Adrenal gland (tissue), 12 donors: Measurements from ENCODE around the gene GPR171. TPM values are rescaled to one million over a fixed set of nuclear protein-coding genes. Genes with fewer than 3 reads are reported as not detected.

ENCODE experiments used
- DNase-seq, 7 donors: peaks; one replicate each; pipeline ENCODE4 v3.0.0-alpha.2; 2019 to 2020
- H3K27ac ChIP-seq, 5 donors: fragments of 200-600 bp; sonication (generic) in 4 of 5; 1 replicate in 3 of 5; 2 replicates in 2 of 5; pipeline versions ENCODE4 v1.5.1 to v1.8.0; 2016 to 2020; ENCODE audit warnings: mild to moderate bottlenecking in 1 of 5
- H3K27me3 ChIP-seq: fragments of 200-600 bp; 2 replicates; pipeline ENCODE4 v1.8.0; 2021
- H3K36me3 ChIP-seq, 2 donors: fragments of 200-600 bp; replicated peaks in 1 of 2; 1 replicate in 1 of 2; 2 replicates in 1 of 2; pipeline versions ENCODE4 v1.5.1 to v1.8.0; 2018 to 2022
- H3K4me1 ChIP-seq, 2 donors: fragments of 200-600 bp; replicated peaks in 1 of 2; 1 replicate in 1 of 2; 2 replicates in 1 of 2; pipeline versions ENCODE4 v1.5.1 to v1.8.0; 2018 to 2021
- H3K4me3 ChIP-seq, 4 donors: fragments of 200-600 bp; sonication (generic) in 3 of 4; one replicate each; pipeline ENCODE4 v1.5.1; 2016 to 2018
- H3K9me3 ChIP-seq, 3 donors: fragments of 200-600 bp; sonication (generic) in 1 of 3; replicated peaks in 1 of 3; 1 replicate in 2 of 3; 2 replicates in 1 of 3; pipeline versions ENCODE4 v1.5.1 to v1.8.0; 2016 to 2021
- POLR2A ChIP-seq, 2 donors: fragments of 450-650 bp; IDR thresholded peaks; one replicate each; pipeline ENCODE4 v1.6.1; 2017; ENCODE audit warnings: antibody characterized with exemption in 2 of 2, mild to moderate bottlenecking in 2 of 2, moderate library complexity in 1 of 2
- WGBS, 4 donors: extraction: QIAGEN DNeasy Blood & Tissue Kit in 2 of 4; methylation state at CpG; one replicate each; pipeline versions ENCODE4 v1.1.5 to v1.1.7; 2013 to 2017; 5-methylcytosine and 5-hydroxymethylcytosine counted together
- intact Hi-C, 2 donors: fragments of 100-400 bp; cut with DNase I; formaldehyde crosslinking; loops; one replicate each; pipeline versions ENCODE4 v1.14.1 to v1.15.0; 2022 to 2023
- polyA plus RNA-seq, 3 donors: library from polyadenylated mRNA; stranded (reverse); fragments of 200-250 nt in 2 of 3; fragments of 350-450 nt in 1 of 3; fragmentation: Illumina TruSeq in 1 of 3; extraction: RNeasy Lipid Tissue Mini Kit (QIAGEN cat#74804) in 1 of 3; gene quantifications; one replicate each; pipeline ENCODE4 v1.2.3, GENCODE V29; 2013 to 2014
- total RNA-seq, 9 donors: library from RNA; depleted of rRNA in 4 of 9; stranded (reverse); fragments of >200 nt in 4 of 9; fragments of 120-200 nt in 1 of 9; fragmentation: NEBNext Ultra II Directional in 1 of 9; extraction: Animal tissue kit (Norgen Biotek cat#: 25700) in 1 of 9; gene quantifications; one replicate each; pipeline versions ENCODE4 v1.1.0 to v1.2.4, GENCODE V29; 2013 to 2023
- TF ChIP-seq, protein P1 (sequence below), 6 experiments: fragments of 450-650 bp in 4 of 6; fragments of 200-600 bp in 2 of 6; sonication (generic) in 1 of 6; IDR thresholded peaks; 1 replicate in 5 of 6; 2 replicates in 1 of 6; pipeline versions ENCODE4 v1.5.1 to v1.8.0; 2016 to 2021; ENCODE audit warnings: antibody characterized with exemption in 6 of 6, mild to moderate bottlenecking in 2 of 6, moderate library complexity in 1 of 6
- donor health status: healthy with polysubstance abuse.
- donor health status: Bipolar disorder and iron deficiency.
- donor health status: DM: yes; HTN: yes; CAD: no.
- donor health status: DM: no; HTN: no; CAD: no.
- donor health status: DM: no; HTN: no; CAD: no.
- donor health status: DM: yes; HTN: yes; CAD: no.

Gene GPR171
- total and polyA plus RNA-seq, 12 donors, result 0.06 to 2.0 (median 0.49) TPM; not detected in 2

DNA sequence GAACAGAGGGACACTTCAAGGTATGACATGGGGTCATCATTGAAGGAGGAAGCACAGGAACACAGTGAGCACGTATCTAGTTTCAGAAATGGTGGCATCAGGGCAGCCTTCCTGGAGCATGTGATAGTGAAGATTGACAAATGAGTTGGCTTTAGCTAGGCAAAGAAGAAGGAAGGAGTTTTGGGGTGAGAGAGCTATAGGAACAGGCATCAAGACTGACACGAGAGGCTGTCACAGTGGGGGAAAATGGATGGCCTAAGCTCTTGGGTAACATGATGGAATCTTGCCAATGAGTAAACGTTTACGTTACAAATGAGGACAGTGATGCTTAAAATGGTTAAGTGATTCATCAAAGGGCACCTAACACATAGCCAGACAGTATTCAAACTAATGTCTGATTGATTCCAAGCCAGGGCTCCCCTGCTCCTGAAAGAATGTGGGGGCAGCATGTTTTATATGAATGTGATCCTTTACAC is 23.1 kb upstream of the GPR171 start:
- intact Hi-C loops, result loop anchor here in 1 of 2 donors (5.0 kb wide), 1 partner anchor 56 kb away; no protein-coding TSS in a partner anchor
- Histone ChIP-seq H3K4me3 (no peak overlapping the region), H3K27me3 (no peaks in the 10 kb centered on the region), H3K27ac (no peak overlapping the region), H3K4me1 (peaks cover 0 to 17% of the 10 kb centered on the region in 2 donors), H3K36me3 (no peaks in the 10 kb centered on the region), H3K9me3 (no peaks in the 10 kb centered on the region)
- WGBS, 4 donors, result 38 to 45% (median 42%) methylated on average over 4 of the region's 4 CpGs
- DNase-seq, result no peak
- TF ChIP-seq, protein P1, sequence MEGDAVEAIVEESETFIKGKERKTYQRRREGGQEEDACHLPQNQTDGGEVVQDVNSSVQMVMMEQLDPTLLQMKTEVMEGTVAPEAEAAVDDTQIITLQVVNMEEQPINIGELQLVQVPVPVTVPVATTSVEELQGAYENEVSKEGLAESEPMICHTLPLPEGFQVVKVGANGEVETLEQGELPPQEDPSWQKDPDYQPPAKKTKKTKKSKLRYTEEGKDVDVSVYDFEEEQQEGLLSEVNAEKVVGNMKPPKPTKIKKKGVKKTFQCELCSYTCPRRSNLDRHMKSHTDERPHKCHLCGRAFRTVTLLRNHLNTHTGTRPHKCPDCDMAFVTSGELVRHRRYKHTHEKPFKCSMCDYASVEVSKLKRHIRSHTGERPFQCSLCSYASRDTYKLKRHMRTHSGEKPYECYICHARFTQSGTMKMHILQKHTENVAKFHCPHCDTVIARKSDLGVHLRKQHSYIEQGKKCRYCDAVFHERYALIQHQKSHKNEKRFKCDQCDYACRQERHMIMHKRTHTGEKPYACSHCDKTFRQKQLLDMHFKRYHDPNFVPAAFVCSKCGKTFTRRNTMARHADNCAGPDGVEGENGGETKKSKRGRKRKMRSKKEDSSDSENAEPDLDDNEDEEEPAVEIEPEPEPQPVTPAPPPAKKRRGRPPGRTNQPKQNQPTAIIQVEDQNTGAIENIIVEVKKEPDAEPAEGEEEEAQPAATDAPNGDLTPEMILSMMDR (IDR thresholded peaks at IDR 0.05), result no peak
- no peak for TF ChIP-seq POLR2A (IDR thresholded peaks at IDR 0.05)

DNA sequence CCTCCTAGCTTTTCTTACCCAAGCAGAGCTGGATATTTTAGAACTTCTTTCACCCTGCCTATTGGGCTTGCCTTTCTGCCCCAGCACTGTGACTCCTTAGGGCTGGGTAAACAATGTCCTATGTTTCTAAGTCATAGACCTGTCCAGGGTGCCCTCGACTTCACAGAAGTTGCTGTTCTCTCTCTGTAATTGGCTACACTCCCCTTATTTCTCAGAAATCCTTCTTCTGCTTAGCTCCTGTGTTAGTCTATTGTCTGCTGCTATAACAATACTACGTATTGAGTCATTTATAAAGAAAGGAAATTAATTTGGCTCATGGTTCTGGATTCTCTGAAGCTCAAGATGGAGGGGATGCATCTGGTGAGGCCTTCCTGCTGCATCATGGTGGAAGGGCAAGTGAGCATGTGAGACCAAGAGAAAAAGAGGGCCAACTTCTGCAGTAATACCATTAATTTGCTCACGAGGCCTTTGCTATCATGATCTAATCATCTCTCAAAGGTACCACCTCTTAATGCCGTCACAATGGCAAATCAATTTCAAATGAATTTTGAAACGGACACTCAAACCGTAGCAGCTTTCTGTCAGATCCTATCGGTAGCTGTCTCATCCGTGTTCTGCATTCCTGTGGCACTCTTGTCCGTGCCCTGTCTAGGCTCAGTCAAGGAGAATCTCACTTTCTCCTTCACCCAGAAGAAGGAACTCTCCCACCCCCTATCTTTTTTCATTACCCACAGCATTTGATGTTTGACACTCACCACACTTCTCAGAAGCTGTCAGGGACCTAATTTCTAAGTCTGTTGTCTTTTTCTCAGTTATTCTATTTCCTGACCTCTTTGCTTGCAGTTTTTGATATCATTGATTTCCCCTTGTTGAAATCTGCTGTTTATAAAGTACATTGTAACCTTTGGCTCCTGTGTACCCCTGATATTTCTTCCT is 22.3 kb upstream of the GPR171 start:
- Histone ChIP-seq H3K27ac (no peak overlapping the region), H3K36me3 (no peaks in the 10 kb centered on the region), H3K4me3 (no peak overlapping the region), H3K9me3 (no peaks in the 10 kb centered on the region), H3K4me1 (peaks cover 0 to 13% of the 10 kb centered on the region in 2 donors), H3K27me3 (no peaks in the 10 kb centered on the region)
- WGBS, 4 donors, result 79 to 92% (median 89%) methylated on average over 9 of the region's 9 CpGs
- TF ChIP-seq POLR2A (IDR thresholded peaks at IDR 0.05), result no peak
- TF ChIP-seq, protein P1 (IDR thresholded peaks at IDR 0.05), result no peak
- intact Hi-C loops, result loop anchor here in 1 of 2 donors (5.0 kb wide), 1 partner anchor 57 kb away; no protein-coding TSS in a partner anchor
- DNase-seq, result no peak

DNA sequence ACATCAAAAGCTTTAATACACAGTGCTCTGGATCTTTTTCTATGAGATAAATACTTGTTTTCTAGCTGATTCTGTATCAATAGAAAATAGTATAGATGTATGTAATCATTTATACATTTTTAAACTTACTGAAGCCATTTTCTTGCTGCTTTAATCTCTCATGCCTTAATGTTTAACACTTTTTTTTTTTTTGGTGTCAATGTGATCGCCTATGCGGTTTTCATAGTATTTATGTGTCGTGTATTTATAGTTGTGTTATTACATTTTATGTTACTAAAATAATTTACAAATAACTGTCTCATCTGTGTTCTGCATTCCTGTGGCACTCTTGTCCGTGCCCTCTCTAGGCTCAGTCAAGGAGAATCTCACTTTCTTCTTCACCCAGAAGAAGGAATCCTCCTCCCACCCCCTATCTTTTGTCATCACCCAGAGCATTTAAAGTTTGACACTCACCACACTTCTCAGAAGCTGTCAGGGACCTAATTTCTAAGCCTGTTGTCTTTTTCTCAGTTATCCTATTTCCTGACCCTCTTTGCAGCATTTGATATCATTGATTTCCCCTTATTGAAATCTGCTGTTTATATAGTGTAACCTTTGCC is 21.4 kb upstream of the GPR171 start:
- Histone ChIP-seq H3K27ac (no peak overlapping the region), H3K27me3 (no peaks in the 10 kb centered on the region), H3K4me3 (no peak overlapping the region), H3K9me3 (no peaks in the 10 kb centered on the region), H3K36me3 (no peaks in the 10 kb centered on the region), H3K4me1 (peaks cover 0 to 15% of the 10 kb centered on the region in 2 donors)
- intact Hi-C loops, result no loop called here
- DNase-seq, result no peak
- WGBS, 4 donors, result 90 to 94% (median 92%) methylated on average over 4 of the region's 4 CpGs
- TF ChIP-seq POLR2A (IDR thresholded peaks at IDR 0.05), result no peak
- TF ChIP-seq, protein P1 (IDR thresholded peaks at IDR 0.05), result no peak

DNA sequence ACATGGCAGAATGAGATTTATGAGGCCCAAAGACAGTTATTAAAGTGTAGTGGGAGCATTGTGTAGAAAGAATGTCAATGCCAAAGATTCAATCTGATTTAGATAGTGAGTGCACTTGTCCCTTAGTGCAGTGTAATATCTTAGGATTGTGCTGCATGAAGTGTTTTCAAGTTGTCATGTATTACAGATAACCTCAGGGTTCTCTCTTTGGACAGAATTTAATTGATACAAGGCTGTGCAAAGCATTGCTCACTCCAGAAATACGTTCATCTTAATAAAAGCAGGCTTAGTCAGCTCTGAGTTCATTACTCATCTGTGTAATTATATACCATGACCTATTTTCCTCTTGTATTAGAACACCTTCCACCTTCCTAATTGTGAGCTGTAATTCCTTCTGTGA is 16.0 kb upstream of the GPR171 start:
- no peak overlapping the region for H3K27ac ChIP-seq
- H3K36me3 ChIP-seq, result no peaks in the 10 kb centered on the region
- no peaks in the 10 kb centered on the region for H3K9me3 ChIP-seq
- H3K4me3 ChIP-seq, result no peak overlapping the region
- H3K4me1 ChIP-seq, result peaks cover 14 to 36% of the 10 kb centered on the region in 2 donors
- DNase-seq, result no peak
- H3K27me3 ChIP-seq, result no peaks in the 10 kb centered on the region
- WGBS, 4 donors, result 16 to 38% (median 23%) methylated on average over 1 of the region's 1 CpG
- intact Hi-C loops, result no loop called here
- TF ChIP-seq, protein P1 (IDR thresholded peaks at IDR 0.05), result no peak
- TF ChIP-seq POLR2A (IDR thresholded peaks at IDR 0.05), result no peak
